Peyer's patch (tissue), 4 donors: Measurements from ENCODE around the gene RFC1.

Experiments
- CTCF ChIP-seq, 6 experiments: fragments of 450-650 bp in 4 of 6; fragments of 200-600 bp in 2 of 6; sonication (generic) in 1 of 6; IDR thresholded peaks; one replicate each; pipeline ENCODE4 v1.5.1; 2017 to 2019; ENCODE audit warnings: antibody characterized with exemption in 6 of 6, mild to moderate bottlenecking in 3 of 6, moderate library complexity in 1 of 6
- POLR2A ChIP-seq, 2 donors: fragments of 450-650 bp; IDR thresholded peaks; one replicate each; pipeline ENCODE4 v1.5.1; 2017; ENCODE audit warnings: antibody characterized with exemption in 2 of 2, mild to moderate bottlenecking in 2 of 2, moderate library complexity in 2 of 2

GRCh38 chr4:39365830-39366771 is at the start of gene RFC1:
- TF ChIP-seq CTCF (IDR thresholded peaks at IDR 0.05) (no peak), POLR2A (IDR thresholded peaks at IDR 0.05) (peak in 1 of 2 donors; percentile 46)
